Lower leg skin (tissue), 3 donors: ENCODE measurements around the gene CDS1.

Source experiments
- CTCF ChIP-seq, 3 donors: fragments of 450-650 bp; IDR thresholded peaks; one replicate each; pipeline ENCODE4 v1.5.1; 2016; ENCODE audit warnings: antibody characterized with exemption in 3 of 3, mild to moderate bottlenecking in 3 of 3, moderate library complexity in 2 of 3
- POLR2A ChIP-seq, 2 donors: fragments of 450-650 bp; IDR thresholded peaks; one replicate each; pipeline ENCODE4 v1.6.1; 2016 to 2017; ENCODE audit warnings: antibody characterized with exemption in 2 of 2, mild to moderate bottlenecking in 1 of 2, moderate library complexity in 1 of 2

GRCh38 chr4:84579403-84579776 is 3.5 kb upstream of the CDS1 start:
- no peak for TF ChIP-seq CTCF (IDR thresholded peaks at IDR 0.05)
- TF ChIP-seq POLR2A (IDR thresholded peaks at IDR 0.05): no peak
